HepG2 (cell line): ENCODE data around the gene UCP2. TPM values are rescaled to one million over a fixed set of nuclear protein-coding genes. Genes with fewer than 3 reads are reported as not detected.

ENCODE experiments used
- ATAC-seq: fragments of 200-7000 bp; cut with Tn5 transposase; 3 replicates; pipeline ENCODE4 v1.9.1; 2020; ENCODE audit warnings: mild to moderate bottlenecking, moderate library complexity
- BruUV-seq: library from RNA; stranded (reverse); fragments of 400-500 nt; replicated peaks from 2 replicates; lab custom pipeline; 2021; lab: Mats Ljungman, UMichigan
- CTCF ChIA-PET: fragments of 300-600 bp; formaldehyde crosslinking; extraction: SDS; loops from one replicate; lab custom pipeline; 2021; ENCODE audit warnings: low total read pairs, inconsistent platforms, low intra/inter-chr PET ratio; lab: Yijun Ruan, JAX
- POLR2A ChIA-PET: fragments of 350-600 bp; sonication (Branson Sonifier 250); formaldehyde crosslinking; loops from one replicate; lab custom pipeline; 2020; ENCODE audit warnings: antibody characterized with exemption, inconsistent platforms; lab: Yijun Ruan, JAX
- DNase-seq: peaks from one replicate; pipeline ENCODE4 v3.0.0-alpha.2; 2015; ENCODE audit warnings: low spot score
- FAIRE-seq: peaks from 3 replicates; lab custom pipeline; 2011; peaks lifted over from hg19 to GRCh38; lab: Jason Lieb, UNC
- H2AFZ ChIP-seq: one replicate; pipeline ENCODE4 v1.6.1; 2011; ENCODE audit warnings: low read length, inconsistent platforms
- H3K27ac ChIP-seq: fragments of 300-600 bp; 3 replicates; pipeline ENCODE4 v1.8.0; 2011; ENCODE audit warnings: mixed run types, mild to moderate bottlenecking, mixed read lengths, low read length, inconsistent platforms; ENCODE audit not compliant: insufficient read depth; ENCODE audit errors: extremely low read length
- H3K27me3 ChIP-seq, 2 experiments: fragments of 200-600 bp in 1 of 2; 2 replicates in 1 of 2; 3 replicates in 1 of 2; pipeline versions ENCODE4 v1.6.0 to v1.8.0; 2011; ENCODE audit warnings: low read length in 2 of 2, mild to moderate bottlenecking in 2 of 2, moderate library complexity in 2 of 2, inconsistent platforms in 1 of 2; ENCODE audit not compliant: insufficient read depth in 2 of 2, control insufficient read depth in 1 of 2
- H3K36me3 ChIP-seq, 2 experiments: fragments of 200-600 bp in 1 of 2; replicated peaks in 1 of 2; 2 replicates in 1 of 2; 3 replicates in 1 of 2; pipeline versions ENCODE4 v1.5.1 to v1.8.0; 2011; ENCODE audit warnings: low read length in 2 of 2, inconsistent platforms in 1 of 2; ENCODE audit not compliant: insufficient read depth in 2 of 2, control insufficient read depth in 1 of 2
- H3K4me1 ChIP-seq: 2 replicates; pipeline ENCODE4 v1.5.1; 2012; ENCODE audit warnings: low read length, inconsistent platforms; ENCODE audit not compliant: insufficient read depth
- H3K4me2 ChIP-seq: 2 replicates; pipeline ENCODE4 v1.6.0; 2011; ENCODE audit warnings: low read depth, low read length, inconsistent platforms
- H3K4me3 ChIP-seq, 3 experiments: fragments of 200-600 bp in 1 of 3; sonication (generic), shearing (Covaris generic) in 1 of 3; replicated peaks in 1 of 3; 2 replicates each; pipeline ENCODE4 v1.5.1; 2011 to 2016; ENCODE audit warnings: low read length in 3 of 3, inconsistent platforms in 2 of 3, low read depth in 2 of 3, mild to moderate bottlenecking in 2 of 3, control low read depth in 1 of 3, mixed read lengths in 1 of 3; ENCODE audit not compliant: insufficient read depth in 1 of 3
- H3K79me2 ChIP-seq: one replicate; pipeline ENCODE4 v1.6.1; 2011; ENCODE audit warnings: low read length, inconsistent platforms; ENCODE audit not compliant: insufficient read depth
- H3K9ac ChIP-seq: 2 replicates; pipeline ENCODE4 v1.6.0; 2011; ENCODE audit warnings: mild to moderate bottlenecking, low read depth, low read length, inconsistent platforms; ENCODE audit not compliant: insufficient read depth
- H3K9me3 ChIP-seq: 2 replicates; pipeline ENCODE4 v1.5.1; 2012; ENCODE audit warnings: mild to moderate bottlenecking, low read length
- H4K20me1 ChIP-seq: 2 replicates; pipeline ENCODE4 v1.6.0; 2011; ENCODE audit warnings: inconsistent platforms, mild to moderate bottlenecking, low read length, moderate library complexity; ENCODE audit not compliant: insufficient read depth
- ASH2L ChIP-seq: fragments of 300-600, 200-600 bp; sonication (generic); IDR thresholded peaks from 2 replicates; pipeline ENCODE4 v1.7.0; 2017; ENCODE audit warnings: low read depth, mild to moderate bottlenecking, moderate library complexity, mixed read lengths, low read length; ENCODE audit not compliant: insufficient read length
- CENPX ChIP-seq: sonication (generic); formaldehyde crosslinking; IDR thresholded peaks from 2 replicates; pipeline ENCODE4 v1.9.0; 2021; ENCODE audit warnings: mild to moderate bottlenecking, missing genetic modification reagents, moderate library complexity
- DMAP1 ChIP-seq: IDR thresholded peaks from 2 replicates; pipeline ENCODE4 v1.6.1; 2016
- MAF1 ChIP-seq: sonication (generic); formaldehyde crosslinking; IDR thresholded peaks from 2 replicates; pipeline ENCODE4 v1.5.0; 2020; ENCODE audit warnings: missing genetic modification reagents, borderline replicate concordance
- PTBP1 ChIP-seq: fragments of 200-400 bp; formaldehyde crosslinking; IDR thresholded peaks from 2 replicates; pipeline ENCODE4 v1.6.1; 2018; ENCODE audit warnings: low read length, low read depth; ENCODE audit not compliant: poor library complexity, severe bottlenecking
- TEAD2 ChIP-seq: sonication (generic); formaldehyde crosslinking; IDR thresholded peaks from 2 replicates; pipeline ENCODE4 v1.9.0; 2021; ENCODE audit warnings: missing genetic modification reagents
- ZFP36L1 ChIP-seq: sonication (generic); formaldehyde crosslinking; IDR thresholded peaks from 2 replicates; pipeline ENCODE4 v1.8.0; 2022; ENCODE audit warnings: mild to moderate bottlenecking, missing genetic modification reagents, moderate library complexity
- ZKSCAN1 ChIP-seq: fragments of 150-350 bp; IDR thresholded peaks from 2 replicates; pipeline ENCODE4 v1.6.1; 2014; ENCODE audit warnings: low read length
- ZNF30 ChIP-seq: sonication (generic); formaldehyde crosslinking; IDR thresholded peaks from 2 replicates; pipeline ENCODE4 v1.5.0; 2020; ENCODE audit warnings: mild to moderate bottlenecking, missing genetic modification reagents
- ZNF335 ChIP-seq: sonication (generic); formaldehyde crosslinking; IDR thresholded peaks from 2 replicates; pipeline ENCODE4 v1.4.0; 2020; ENCODE audit warnings: missing genetic modification reagents
- ZNF383 ChIP-seq: sonication (generic); formaldehyde crosslinking; IDR thresholded peaks from 2 replicates; pipeline ENCODE4 v1.4.0; 2020; ENCODE audit warnings: missing genetic modification reagents, mild to moderate bottlenecking, borderline replicate concordance
- ZNF501 ChIP-seq: sonication (generic); formaldehyde crosslinking; IDR thresholded peaks from 2 replicates; pipeline ENCODE4 v1.5.1; 2020; ENCODE audit warnings: mild to moderate bottlenecking, moderate library complexity, missing genetic modification reagents
- WGBS: methylation state at CpG from one replicate; pipeline ENCODE4 v1.1.6; 2017; ENCODE audit warnings: low lambda C conversion rate; 5-methylcytosine and 5-hydroxymethylcytosine counted together
- in situ Hi-C: cut with HindIII; loops from 2 replicates; pipeline ENCODE4 v1.10.0; 2017; ENCODE audit warnings: low pct_unique_long_range_greater_than_20kb; ENCODE audit not compliant: extremely low pct_ligation_motif_present
- intact Hi-C: fragments of 100-400 bp; cut with micrococcal nuclease; formaldehyde crosslinking; loops from one replicate; pipeline ENCODE4 v1.10.0; 2022; ENCODE audit not compliant: unreplicated experiment
- polyA plus RNA-seq, 8 experiments: library from polyadenylated mRNA; depleted of rRNA in 3 of 8; stranded (reverse) in 7 of 8; unstranded in 1 of 8; fragments of >200 nt; fragmentation: Illumina TruSeq in 4 of 8; extraction: Trizol in 4 of 8; gene quantifications; 2 replicates each; pipeline versions ENCODE4 v1.2.1 to v1.2.3, GENCODE V29; 2011 to 2016; ENCODE audit warnings: low read depth in 4 of 8, missing spikeins in 1 of 8, mixed read lengths in 1 of 8; ENCODE audit not compliant: insufficient read depth in 1 of 8
- total RNA-seq, 5 experiments: library from RNA; depleted of rRNA; stranded (reverse); fragments of >200 nt; fragmentation: Illumina TruSeq; extraction: Trizol; gene quantifications; 2 replicates each; pipeline ENCODE4 v1.2.3, GENCODE V29; 2016; ENCODE audit warnings: low read depth in 1 of 5
- TF ChIP-seq, protein P1 (sequence below): IDR thresholded peaks from 2 replicates; pipeline ENCODE4 v1.6.1; 2016
- TF ChIP-seq, protein P2 (sequence below): IDR thresholded peaks from 2 replicates; pipeline ENCODE4 v1.6.1; 2012; ENCODE audit warnings: low read depth, low read length, improper control_type of control experiment
- TF ChIP-seq, protein P3 (sequence below): IDR thresholded peaks from 2 replicates; pipeline ENCODE4 v1.4.0; 2020; ENCODE audit warnings: mild to moderate bottlenecking, missing genetic modification reagents

Gene UCP2
- total and polyA plus RNA-seq, 2 of the 13 experiments (the other 11 are each of a cell fraction or from before 2014, with no cell fraction given): 2.7 to 3.2 TPM

DNA sequence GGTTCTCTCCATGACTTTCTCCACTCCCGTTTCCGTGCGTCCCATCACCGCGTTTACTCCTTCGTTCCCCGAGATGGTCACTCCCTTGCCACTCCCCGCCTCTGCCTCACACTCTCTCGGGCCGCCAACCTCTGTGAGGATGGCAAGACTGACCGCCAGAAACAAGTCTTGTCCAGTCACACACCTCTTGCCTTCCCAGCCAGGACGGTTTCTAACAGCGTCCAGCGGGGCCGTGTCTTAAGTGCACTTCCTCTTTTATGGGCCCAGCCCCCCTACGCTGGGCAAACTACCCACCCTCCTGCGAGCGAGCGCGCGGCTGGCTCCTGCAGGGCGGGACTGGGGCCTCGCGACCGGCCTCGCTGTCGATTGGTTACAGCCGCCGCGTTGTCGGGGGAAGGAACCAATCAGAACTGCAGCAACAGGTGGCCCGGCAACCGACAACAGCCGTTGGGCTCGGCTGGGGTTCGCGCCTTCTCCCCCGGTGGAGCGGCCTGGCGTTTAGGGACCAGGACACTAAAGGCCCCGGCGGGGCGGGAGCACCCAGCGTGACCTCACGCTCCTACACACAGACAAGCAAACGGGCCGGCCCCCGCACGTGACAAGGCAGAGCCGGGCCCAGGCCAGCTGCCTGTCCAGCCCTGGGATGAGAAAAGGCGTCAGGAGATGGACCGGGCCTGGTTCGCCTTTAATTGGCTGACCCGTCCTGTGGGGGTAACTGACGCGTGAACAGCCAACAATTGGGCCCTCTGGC lies 522 bp upstream of the UCP2 start (continued):
- TF ChIP-seq, protein P1, sequence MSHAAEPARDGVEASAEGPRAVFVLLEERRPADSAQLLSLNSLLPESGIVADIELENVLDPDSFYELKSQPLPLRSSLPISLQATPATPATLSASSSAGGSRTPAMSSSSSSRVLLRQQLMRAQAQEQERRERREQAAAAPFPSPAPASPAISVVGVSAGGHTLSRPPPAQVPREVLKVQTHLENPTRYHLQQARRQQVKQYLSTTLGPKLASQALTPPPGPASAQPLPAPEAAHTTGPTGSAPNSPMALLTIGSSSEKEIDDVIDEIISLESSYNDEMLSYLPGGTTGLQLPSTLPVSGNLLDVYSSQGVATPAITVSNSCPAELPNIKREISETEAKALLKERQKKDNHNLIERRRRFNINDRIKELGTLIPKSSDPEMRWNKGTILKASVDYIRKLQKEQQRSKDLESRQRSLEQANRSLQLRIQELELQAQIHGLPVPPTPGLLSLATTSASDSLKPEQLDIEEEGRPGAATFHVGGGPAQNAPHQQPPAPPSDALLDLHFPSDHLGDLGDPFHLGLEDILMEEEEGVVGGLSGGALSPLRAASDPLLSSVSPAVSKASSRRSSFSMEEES: peak; percentile 79
- no peak; the same call in none of the 2 replicates for TF ChIP-seq ZNF335 (CRISPR knock-in tag)
- TF ChIP-seq CENPX: no peak
- TF ChIP-seq TEAD2 (CRISPR knock-in tag): peak; percentile 40; the same call in 1 of the 2 replicates

DNA sequence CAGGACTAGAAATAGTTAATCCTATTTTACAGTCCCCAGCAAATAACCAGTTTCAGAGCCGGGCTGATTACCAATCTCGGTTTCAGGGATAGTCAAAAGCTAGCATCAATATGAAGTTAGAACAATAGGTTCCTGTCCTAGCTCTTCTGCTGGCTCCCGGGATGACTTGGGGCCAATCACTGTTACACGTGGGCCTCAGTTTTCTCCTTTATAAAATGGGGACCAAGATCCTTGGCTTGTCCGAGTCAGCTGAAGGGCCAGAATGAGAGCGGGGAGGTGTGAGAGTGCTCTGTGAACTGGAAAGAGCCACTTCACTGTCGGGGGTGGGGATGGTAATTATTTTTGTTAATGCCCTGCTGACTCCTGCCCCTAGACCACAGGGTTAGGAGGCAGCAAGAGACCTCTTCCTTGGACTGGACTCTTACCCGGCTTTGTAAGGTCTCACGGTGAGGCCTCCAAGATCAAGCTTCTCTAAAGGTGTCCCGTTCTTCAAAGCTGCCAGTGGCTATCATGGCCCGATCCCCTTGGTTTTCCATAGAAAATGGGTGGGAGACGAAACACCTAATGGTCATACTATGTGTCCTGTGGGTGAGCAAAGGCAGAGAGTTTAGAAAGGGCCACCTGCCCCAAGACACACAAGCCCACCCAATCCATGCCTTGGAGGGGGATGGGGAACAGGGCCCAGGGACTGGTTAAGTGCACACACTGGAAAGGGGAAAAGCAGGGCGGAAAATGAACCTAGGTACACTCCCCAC lies 1.4 kb downstream of the UCP2 start:
- peaks cover 3% of the 10 kb centered on the region for H3K79me2 ChIP-seq
- H2AFZ ChIP-seq: no peak overlapping the region
- H3K4me2 ChIP-seq: peak overlapping the region; percentile 100
- H4K20me1 ChIP-seq: no peaks in the 10 kb centered on the region
- ATAC-seq: no peak
- no peaks in the 10 kb centered on the region for H3K27me3 ChIP-seq
- ChIA-PET CTCF (no interaction called here), POLR2A (interaction anchor here (1.2 to 4.9 kb wide), 2 partner anchors 28 to 38 kb away, joined by 7 to 32 read pairs; no protein-coding TSS in a partner anchor)
- intact Hi-C loops: no loop called here
- WGBS: 95% methylated on average over 13 of the region's 13 CpGs
- peak overlapping the region; percentile 49; the same call in 1 of the 2 replicates for H3K9ac ChIP-seq
- H3K27ac ChIP-seq: no peak overlapping the region
- no peak for DNase-seq
- H3K4me1 ChIP-seq: peaks cover 47% of the 10 kb centered on the region
- H3K36me3 ChIP-seq: peaks cover 11 to 36% of the 10 kb centered on the region in 2 experiments; a peak in 4 of 5 replicates
- FAIRE-seq: no peak
- BruUV-seq: TSS peak; percentile 53
- in situ Hi-C loops: no loop called here
- no peaks in the 10 kb centered on the region for H3K9me3 ChIP-seq
- peak overlapping the region in 1 of 3 experiments; percentile 93; a peak in 1 of 6 replicates for H3K4me3 ChIP-seq
- TF ChIP-seq, protein P2, sequence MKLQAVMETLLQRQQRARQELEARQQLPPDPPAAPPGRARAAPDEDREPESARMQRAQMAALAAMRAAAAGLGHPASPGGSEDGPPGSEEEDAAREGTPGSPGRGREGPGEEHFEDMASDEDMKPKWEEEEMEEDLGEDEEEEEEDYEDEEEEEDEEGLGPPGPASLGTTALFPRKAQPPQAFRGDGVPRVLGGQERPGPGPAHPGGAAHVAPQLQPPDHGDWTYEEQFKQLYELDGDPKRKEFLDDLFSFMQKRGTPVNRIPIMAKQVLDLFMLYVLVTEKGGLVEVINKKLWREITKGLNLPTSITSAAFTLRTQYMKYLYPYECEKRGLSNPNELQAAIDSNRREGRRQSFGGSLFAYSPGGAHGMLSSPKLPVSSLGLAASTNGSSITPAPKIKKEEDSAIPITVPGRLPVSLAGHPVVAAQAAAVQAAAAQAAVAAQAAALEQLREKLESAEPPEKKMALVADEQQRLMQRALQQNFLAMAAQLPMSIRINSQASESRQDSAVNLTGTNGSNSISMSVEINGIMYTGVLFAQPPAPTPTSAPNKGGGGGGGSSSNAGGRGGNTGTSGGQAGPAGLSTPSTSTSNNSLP: no peak
- TF ChIP-seq PTBP1: no peak
- TF ChIP-seq, protein P3, sequence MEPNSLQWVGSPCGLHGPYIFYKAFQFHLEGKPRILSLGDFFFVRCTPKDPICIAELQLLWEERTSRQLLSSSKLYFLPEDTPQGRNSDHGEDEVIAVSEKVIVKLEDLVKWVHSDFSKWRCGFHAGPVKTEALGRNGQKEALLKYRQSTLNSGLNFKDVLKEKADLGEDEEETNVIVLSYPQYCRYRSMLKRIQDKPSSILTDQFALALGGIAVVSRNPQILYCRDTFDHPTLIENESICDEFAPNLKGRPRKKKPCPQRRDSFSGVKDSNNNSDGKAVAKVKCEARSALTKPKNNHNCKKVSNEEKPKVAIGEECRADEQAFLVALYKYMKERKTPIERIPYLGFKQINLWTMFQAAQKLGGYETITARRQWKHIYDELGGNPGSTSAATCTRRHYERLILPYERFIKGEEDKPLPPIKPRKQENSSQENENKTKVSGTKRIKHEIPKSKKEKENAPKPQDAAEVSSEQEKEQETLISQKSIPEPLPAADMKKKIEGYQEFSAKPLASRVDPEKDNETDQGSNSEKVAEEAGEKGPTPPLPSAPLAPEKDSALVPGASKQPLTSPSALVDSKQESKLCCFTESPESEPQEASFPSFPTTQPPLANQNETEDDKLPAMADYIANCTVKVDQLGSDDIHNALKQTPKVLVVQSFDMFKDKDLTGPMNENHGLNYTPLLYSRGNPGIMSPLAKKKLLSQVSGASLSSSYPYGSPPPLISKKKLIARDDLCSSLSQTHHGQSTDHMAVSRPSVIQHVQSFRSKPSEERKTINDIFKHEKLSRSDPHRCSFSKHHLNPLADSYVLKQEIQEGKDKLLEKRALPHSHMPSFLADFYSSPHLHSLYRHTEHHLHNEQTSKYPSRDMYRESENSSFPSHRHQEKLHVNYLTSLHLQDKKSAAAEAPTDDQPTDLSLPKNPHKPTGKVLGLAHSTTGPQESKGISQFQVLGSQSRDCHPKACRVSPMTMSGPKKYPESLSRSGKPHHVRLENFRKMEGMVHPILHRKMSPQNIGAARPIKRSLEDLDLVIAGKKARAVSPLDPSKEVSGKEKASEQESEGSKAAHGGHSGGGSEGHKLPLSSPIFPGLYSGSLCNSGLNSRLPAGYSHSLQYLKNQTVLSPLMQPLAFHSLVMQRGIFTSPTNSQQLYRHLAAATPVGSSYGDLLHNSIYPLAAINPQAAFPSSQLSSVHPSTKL: no peak
- no peak for TF ChIP-seq MAF1 (CRISPR knock-in tag)
- TF ChIP-seq ASH2L: no peak
- no peak for TF ChIP-seq DMAP1 (CRISPR knock-in tag)
- no peak for TF ChIP-seq ZNF501 (CRISPR knock-in tag)
- TF ChIP-seq ZKSCAN1: no peak
- TF ChIP-seq ZNF30 (CRISPR knock-in tag): no peak
- no peak for TF ChIP-seq ZNF383 (CRISPR knock-in tag)
- no peak for TF ChIP-seq ZFP36L1 (CRISPR knock-in tag)
